Measurements from ENCODE around the gene TOMM40L. TPM values are rescaled to one million over a fixed set of nuclear protein-coding genes. Genes with fewer than 3 reads are reported as not detected.

TOMM40L gene
- total and polyA plus RNA-seq, 12 donors = 7.0 to 18.4 (median 11.9) TPM

- DNase-seq = no peak
- no peaks in the 10 kb centered on the region for H3K9me3 ChIP-seq (replicated peaks in 1 of 3)
- no peaks in the 10 kb centered on the region for H3K36me3 ChIP-seq (replicated peaks in 1 of 2)
- no peak for TF ChIP-seq POLR2A (IDR thresholded peaks at IDR 0.05)
- TF ChIP-seq, protein P1, sequence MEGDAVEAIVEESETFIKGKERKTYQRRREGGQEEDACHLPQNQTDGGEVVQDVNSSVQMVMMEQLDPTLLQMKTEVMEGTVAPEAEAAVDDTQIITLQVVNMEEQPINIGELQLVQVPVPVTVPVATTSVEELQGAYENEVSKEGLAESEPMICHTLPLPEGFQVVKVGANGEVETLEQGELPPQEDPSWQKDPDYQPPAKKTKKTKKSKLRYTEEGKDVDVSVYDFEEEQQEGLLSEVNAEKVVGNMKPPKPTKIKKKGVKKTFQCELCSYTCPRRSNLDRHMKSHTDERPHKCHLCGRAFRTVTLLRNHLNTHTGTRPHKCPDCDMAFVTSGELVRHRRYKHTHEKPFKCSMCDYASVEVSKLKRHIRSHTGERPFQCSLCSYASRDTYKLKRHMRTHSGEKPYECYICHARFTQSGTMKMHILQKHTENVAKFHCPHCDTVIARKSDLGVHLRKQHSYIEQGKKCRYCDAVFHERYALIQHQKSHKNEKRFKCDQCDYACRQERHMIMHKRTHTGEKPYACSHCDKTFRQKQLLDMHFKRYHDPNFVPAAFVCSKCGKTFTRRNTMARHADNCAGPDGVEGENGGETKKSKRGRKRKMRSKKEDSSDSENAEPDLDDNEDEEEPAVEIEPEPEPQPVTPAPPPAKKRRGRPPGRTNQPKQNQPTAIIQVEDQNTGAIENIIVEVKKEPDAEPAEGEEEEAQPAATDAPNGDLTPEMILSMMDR (IDR thresholded peaks at IDR 0.05) = no peak
- H3K4me1 ChIP-seq (replicated peaks in 1 of 2) = peaks cover 0 to 4% of the 10 kb centered on the region in 2 donors
- WGBS, 4 donors = 67 to 81% (median 69%) methylated on average over 3 of the region's 3 CpGs
- intact Hi-C loops (cut with DNase I) = no loop called here
- H3K4me3 ChIP-seq = no peak overlapping the region
- H3K27me3 ChIP-seq = no peaks in the 10 kb centered on the region
- H3K27ac ChIP-seq = no peak overlapping the region
These were observed 41.5 kb downstream of the TOMM40L start for GRCh38 chr1:161267321-161267720.

DNA sequence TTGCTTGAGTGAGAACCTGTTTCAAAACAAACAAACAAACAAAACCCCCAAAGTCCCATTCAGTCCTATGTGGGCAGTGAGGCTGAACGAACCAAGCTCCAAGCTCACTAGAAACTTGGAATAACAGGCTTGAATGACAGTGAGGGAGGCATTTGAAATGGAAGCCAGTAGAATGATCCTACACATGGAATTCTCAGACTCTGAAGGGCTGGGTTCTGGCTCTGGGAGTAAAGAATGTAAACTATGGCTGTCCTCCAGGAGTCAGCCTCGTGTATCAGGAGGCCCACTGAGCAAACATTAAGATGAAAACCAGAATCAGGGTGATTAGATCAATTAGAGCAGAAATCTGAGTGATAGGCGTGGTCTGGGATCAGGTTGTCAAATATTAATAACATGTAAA is 47.5 kb downstream of the TOMM40L start:
- Histone ChIP-seq H3K27me3 (no peaks in the 10 kb centered on the region), H3K4me1 (replicated peaks in 1 of 2) (no peaks in the 10 kb centered on the region), H3K4me3 (no peak overlapping the region), H3K27ac (no peak overlapping the region), H3K36me3 (replicated peaks in 1 of 2) (no peaks in the 10 kb centered on the region), H3K9me3 (replicated peaks in 1 of 3) (no peaks in the 10 kb centered on the region)
- TF ChIP-seq, protein P1 (IDR thresholded peaks at IDR 0.05) = no peak
- TF ChIP-seq POLR2A (IDR thresholded peaks at IDR 0.05) = no peak
- intact Hi-C loops (cut with DNase I) = no loop called here
- DNase-seq = no peak
- 68 to 75% (median 74%) methylated on average over 3 of the region's 3 CpGs for WGBS, 4 donors

DNA sequence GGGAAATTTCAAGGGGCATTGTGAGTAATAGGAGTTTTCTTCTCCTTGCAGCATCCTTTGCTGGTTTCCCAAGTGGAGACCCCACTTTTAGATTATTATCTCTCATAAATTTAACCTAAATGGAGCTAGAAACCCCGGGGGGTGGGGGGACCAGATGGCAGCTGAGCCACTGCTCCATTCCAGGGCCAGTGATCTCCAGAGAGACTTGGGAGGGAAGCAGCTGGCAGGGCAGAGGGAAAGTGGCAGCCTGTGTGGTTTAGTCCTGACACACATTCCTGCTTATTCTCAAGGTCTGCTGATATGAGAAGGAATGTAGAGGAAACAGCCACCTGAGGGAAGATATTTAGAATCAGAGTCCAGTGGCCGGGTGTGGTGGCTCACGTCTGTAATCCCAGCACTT is 49.0 kb downstream of the TOMM40L start:
- WGBS, 4 donors = 23 to 48% (median 44%) methylated on average over 1 to 3 of the region's 3 CpGs
- peak in 1 of 7 donors; percentile 18 for DNase-seq
- Histone ChIP-seq H3K27me3 (no peaks in the 10 kb centered on the region), H3K36me3 (replicated peaks in 1 of 2) (no peaks in the 10 kb centered on the region), H3K4me1 (replicated peaks in 1 of 2) (no peaks in the 10 kb centered on the region), H3K9me3 (replicated peaks in 1 of 3) (no peaks in the 10 kb centered on the region), H3K27ac (no peak overlapping the region), H3K4me3 (no peak overlapping the region)
- no peak for TF ChIP-seq POLR2A (IDR thresholded peaks at IDR 0.05)
- TF ChIP-seq, protein P1 (IDR thresholded peaks at IDR 0.05) = no peak
- intact Hi-C loops (cut with DNase I) = no loop called here

Small RNA genes within 50 kb of the gene (microRNA-seq; reads per million reads assigned to microRNA genes)
- 0 to 2.3 (median 1.1) reads per million in 3 donors for gene MIR5187

Other genes with a start within 250 kb of the TOMM40L start
- 10 to 100 TPM; 32.1 to 99.1 (median 60.6) TPM for gene F11R, start 204.9 kb upstream of the TOMM40L start, total RNA-seq
- 10 to 100 TPM; 19.3 to 83.0 (median 22.9) TPM for gene F11R, start 204.9 kb upstream of the TOMM40L start, polyA plus RNA-seq
- 100 to 1,000 TPM in 3 of 9 donors, 10 to 100 TPM in 6; 46.3 to 280 (median 86.7) TPM for gene TSTD1, start 187.1 kb upstream of the TOMM40L start, total RNA-seq
- 100 to 1,000 TPM in 2 of 3 donors, 10 to 100 TPM in 1; 57.8 to 153 (median 109) TPM for gene TSTD1, start 187.1 kb upstream of the TOMM40L start, polyA plus RNA-seq
- gene USF1, start 180.1 kb upstream of the TOMM40L start, total RNA-seq = 10 to 100 TPM; 41.3 to 82.9 (median 63.7) TPM
- 100 to 1,000 TPM in 2 of 3 donors, 10 to 100 TPM in 1; 48.0 to 153 (median 144) TPM for gene USF1, start 180.1 kb upstream of the TOMM40L start, polyA plus RNA-seq
- 10 to 100 TPM in 5 of 9 donors, 1 to 10 TPM in 3, under 1 TPM in 1; 0.89 to 15.7 (median 10.1) TPM for gene ARHGAP30, start 156.2 kb upstream of the TOMM40L start, total RNA-seq
- 10 to 100 TPM in 1 of 3 donors, 1 to 10 TPM in 2; 3.7 to 17.5 (median 4.5) TPM for gene ARHGAP30, start 156.2 kb upstream of the TOMM40L start, polyA plus RNA-seq
- under 1 TPM in 1 of 9 donors, not detected in 8; 0.06 TPM for gene NECTIN4, start 136.5 kb upstream of the TOMM40L start, total RNA-seq
- under 1 TPM in 1 of 3 donors, not detected in 2; 0.10 TPM for gene NECTIN4, start 136.5 kb upstream of the TOMM40L start, polyA plus RNA-seq
- 10 to 100 TPM in 7 of 9 donors, 1 to 10 TPM in 2; 5.2 to 28.1 (median 19.4) TPM for gene KLHDC9, start 127.7 kb upstream of the TOMM40L start, total RNA-seq
- gene KLHDC9, start 127.7 kb upstream of the TOMM40L start, polyA plus RNA-seq = 10 to 100 TPM in 2 of 3 donors, 1 to 10 TPM in 1; 5.5 to 25.4 (median 24.4) TPM
- gene PFDN2, start 108.0 kb upstream of the TOMM40L start, total RNA-seq = 100 to 1,000 TPM in 1 of 9 donors, 10 to 100 TPM in 8; 33.6 to 103 (median 52.4) TPM
- gene PFDN2, start 108.0 kb upstream of the TOMM40L start, polyA plus RNA-seq = 100 to 1,000 TPM in 2 of 3 donors, 10 to 100 TPM in 1; 85.9 to 452 (median 363) TPM
- 100 to 1,000 TPM in 6 of 9 donors, 10 to 100 TPM in 3; 77.1 to 122 (median 106) TPM for gene NIT1, start 108.0 kb upstream of the TOMM40L start, total RNA-seq
- 100 to 1,000 TPM in 1 of 3 donors, 10 to 100 TPM in 2; 72.2 to 147 (median 88.6) TPM for gene NIT1, start 108.0 kb upstream of the TOMM40L start, polyA plus RNA-seq
- 10 to 100 TPM; 22.0 to 38.2 (median 31.5) TPM for gene DEDD, start 93.4 kb upstream of the TOMM40L start, total RNA-seq
- gene DEDD, start 93.4 kb upstream of the TOMM40L start, polyA plus RNA-seq = 10 to 100 TPM; 30.9 to 35.0 (median 33.1) TPM
- 100 to 1,000 TPM in 6 of 9 donors, 10 to 100 TPM in 3; 59.0 to 127 (median 106) TPM for gene UFC1, start 72.1 kb upstream of the TOMM40L start, total RNA-seq
- 100 to 1,000 TPM; 121 to 166 (median 126) TPM for gene UFC1, start 72.1 kb upstream of the TOMM40L start, polyA plus RNA-seq
- 10 to 100 TPM; 12.0 to 44.0 (median 27.5) TPM for gene USP21, start 66.6 kb upstream of the TOMM40L start, total RNA-seq
- gene USP21, start 66.6 kb upstream of the TOMM40L start, polyA plus RNA-seq = 10 to 100 TPM; 19.3 to 44.9 (median 41.5) TPM
- gene PPOX, start 59.6 kb upstream of the TOMM40L start, total RNA-seq = 10 to 100 TPM; 19.4 to 56.2 (median 36.1) TPM
- gene PPOX, start 59.6 kb upstream of the TOMM40L start, polyA plus RNA-seq = 100 to 1,000 TPM in 2 of 3 donors, 10 to 100 TPM in 1; 13.2 to 268 (median 150) TPM
- gene B4GALT3, start 48.6 kb upstream of the TOMM40L start, total RNA-seq = 10 to 100 TPM; 25.8 to 38.8 (median 30.0) TPM
- 10 to 100 TPM; 21.9 to 35.9 (median 26.6) TPM for gene B4GALT3, start 48.6 kb upstream of the TOMM40L start, polyA plus RNA-seq
- gene ADAMTS4, start 27.0 kb upstream of the TOMM40L start, total RNA-seq = 10 to 100 TPM in 6 of 9 donors, 1 to 10 TPM in 2, under 1 TPM in 1; 0.67 to 29.2 (median 10.3) TPM
- gene ADAMTS4, start 27.0 kb upstream of the TOMM40L start, polyA plus RNA-seq = 10 to 100 TPM in 1 of 3 donors, 1 to 10 TPM in 2; 1.7 to 16.1 (median 9.3) TPM
- 100 to 1,000 TPM; 133 to 305 (median 191) TPM for gene NDUFS2, start 23.7 kb upstream of the TOMM40L start, total RNA-seq
- gene NDUFS2, start 23.7 kb upstream of the TOMM40L start, polyA plus RNA-seq = 100 to 1,000 TPM in 1 of 3 donors, 10 to 100 TPM in 2; 78.3 to 175 (median 99.2) TPM
- gene FCER1G, start 10.8 kb upstream of the TOMM40L start, total RNA-seq = 100 to 1,000 TPM in 4 of 9 donors, 10 to 100 TPM in 4, 1 to 10 TPM in 1; 5.5 to 239 (median 79.4) TPM
- gene FCER1G, start 10.8 kb upstream of the TOMM40L start, polyA plus RNA-seq = 100 to 1,000 TPM; 127 to 232 (median 180) TPM
- 1 to 10 TPM in 2 of 9 donors, under 1 TPM in 2, not detected in 5; 0.55 to 2.0 (median 1.0) TPM for gene APOA2, start 2.4 kb upstream of the TOMM40L start, total RNA-seq
- gene APOA2, start 2.4 kb upstream of the TOMM40L start, polyA plus RNA-seq = 1 to 10 TPM in 1 of 3 donors, not detected in 2; 4.1 TPM
- gene NR1I3, start 12.1 kb downstream of the TOMM40L start, total RNA-seq = under 1 TPM in 1 of 9 donors, not detected in 8; 0.50 TPM
- under 1 TPM in 1 of 3 donors, not detected in 2; 0.16 TPM for gene NR1I3, start 12.1 kb downstream of the TOMM40L start, polyA plus RNA-seq
- gene PCP4L1, start 32.7 kb downstream of the TOMM40L start, total RNA-seq = under 1 TPM in 4 of 9 donors, not detected in 5; 0.11 to 0.39 (median 0.33) TPM
- under 1 TPM in 2 of 3 donors, not detected in 1; 0.13 to 0.27 TPM for gene PCP4L1, start 32.7 kb downstream of the TOMM40L start, polyA plus RNA-seq
- 10 to 100 TPM in 1 of 9 donors, 1 to 10 TPM in 6, under 1 TPM in 2; 0.66 to 10.3 (median 3.1) TPM for gene MPZ, start 83.9 kb downstream of the TOMM40L start, total RNA-seq
- gene MPZ, start 83.9 kb downstream of the TOMM40L start, polyA plus RNA-seq = 1 to 10 TPM; 4.1 to 9.5 (median 7.9) TPM
- 100 to 1,000 TPM in 7 of 9 donors, 10 to 100 TPM in 2; 45.0 to 434 (median 293) TPM for gene SDHC, start 88.3 kb downstream of the TOMM40L start, total RNA-seq
- gene SDHC, start 88.3 kb downstream of the TOMM40L start, polyA plus RNA-seq = 100 to 1,000 TPM in 1 of 3 donors, 10 to 100 TPM in 2; 57.8 to 404 (median 63.6) TPM
- gene CFAP126, start 141.8 kb downstream of the TOMM40L start, total RNA-seq = under 1 TPM in 1 of 9 donors, not detected in 8; 0.28 TPM
- gene CFAP126, start 141.8 kb downstream of the TOMM40L start, polyA plus RNA-seq = under 1 TPM in 1 of 3 donors, not detected in 2; 0.29 TPM

All from adrenal gland (tissue), 12 donors.